SH-SY5Y (cell line): ENCODE measurements around the gene PDE4C.

ENCODE experiments used
- GATA2 ChIP-seq: IDR thresholded peaks from 2 replicates; pipeline ENCODE4 v1.6.1; 2011; ENCODE audit warnings: mild to moderate bottlenecking, low read depth, low read length
- GATA3 ChIP-seq: IDR thresholded peaks from 2 replicates; pipeline ENCODE4 v1.6.1; 2011; ENCODE audit warnings: low read depth, mild to moderate bottlenecking, low read length, moderate library complexity

- no peak for TF ChIP-seq GATA2
- no peak for TF ChIP-seq GATA3
Observed at GRCh38 chr19:18216789-18217188, 9.4 kb downstream of the PDE4C start.
